Erythroblast (primary cell): ENCODE data around the gene DSP.

Source experiments
- GATA1 ChIP-seq: IDR thresholded peaks from 2 replicates; pipeline ENCODE4 v1.6.1; 2011; ENCODE audit warnings: low read depth, mild to moderate bottlenecking, control low read depth, low read length, moderate library complexity
- POLR2A ChIP-seq: IDR thresholded peaks from 2 replicates; pipeline ENCODE4 v1.6.1; 2011; ENCODE audit warnings: mild to moderate bottlenecking, low read length

- TF ChIP-seq POLR2A, result no peak
- no peak for TF ChIP-seq GATA1
Measured at GRCh38 chr6:7535498-7535897, 6.0 kb upstream of the DSP start.
